Endothelial cell of umbilical vein (primary cell): ENCODE measurements around the gene PDCD1. TPM values are rescaled to one million over a fixed set of nuclear protein-coding genes. Genes with fewer than 3 reads are reported as not detected.

ENCODE experiments used
- BruUV-seq: library from RNA; stranded (reverse); fragments of 400-500 nt; replicated peaks from 2 replicates; lab custom pipeline; 2021; lab: Mats Ljungman, UMichigan
- CTCF ChIA-PET: fragments of 300-600, 350-600 bp; sonication (Branson Sonifier 250); formaldehyde crosslinking; loops from one replicate; lab custom pipeline; 2021; ENCODE audit warnings: antibody characterized with exemption, inconsistent platforms; lab: Charles Lee
- POLR2A ChIA-PET: fragments of 300-600, 350-600 bp; sonication (Branson Sonifier 250); formaldehyde crosslinking; loops from one replicate; lab custom pipeline; 2021; ENCODE audit warnings: antibody characterized with exemption, inconsistent platforms; lab: Charles Lee
- DNase-seq: peaks from one replicate; pipeline ENCODE4 v3.0.0-alpha.2; 2011; ENCODE audit warnings: low read depth, low spot score
- FAIRE-seq: peaks from 2 replicates; lab custom pipeline; 2011; peaks lifted over from hg19 to GRCh38; lab: Jason Lieb, UNC
- H2AFZ ChIP-seq: 2 replicates; pipeline ENCODE4 v1.6.0; 2012; ENCODE audit warnings: low read depth, low read length, control low read depth, inconsistent platforms
- H3K27ac ChIP-seq: 2 replicates; pipeline ENCODE4 v1.5.1; 2011; ENCODE audit warnings: low read depth, mild to moderate bottlenecking, control low read depth, low read length, moderate library complexity; ENCODE audit not compliant: insufficient read depth
- H3K27me3 ChIP-seq, 2 experiments: 2 replicates each; pipeline versions ENCODE4 v1.6.0 to v1.6.1; 2011; ENCODE audit warnings: low read length in 2 of 2, mixed read lengths in 1 of 2; ENCODE audit not compliant: control insufficient read depth in 2 of 2, insufficient read depth in 2 of 2
- H3K36me3 ChIP-seq, 2 experiments: 2 replicates in 1 of 2; 3 replicates in 1 of 2; pipeline ENCODE4 v1.5.1; 2011; ENCODE audit warnings: low read length in 2 of 2, mild to moderate bottlenecking in 1 of 2, moderate library complexity in 1 of 2; ENCODE audit not compliant: control insufficient read depth in 2 of 2, insufficient read depth in 2 of 2; ENCODE audit errors: extremely low read depth in 1 of 2
- H3K4me1 ChIP-seq: 3 replicates; pipeline ENCODE4 v1.5.1; 2011; ENCODE audit warnings: mild to moderate bottlenecking, low read length; ENCODE audit not compliant: control insufficient read depth, insufficient read depth; ENCODE audit errors: extremely low read depth
- H3K4me2 ChIP-seq: 2 replicates; pipeline ENCODE4 v1.6.1; 2011; ENCODE audit warnings: low read length, control low read depth, mixed read lengths; ENCODE audit not compliant: insufficient read depth
- H3K4me3 ChIP-seq, 3 experiments: fragments of 200-600 bp in 1 of 3; sonication (generic), shearing (Covaris generic) in 1 of 3; replicated peaks in 1 of 3; 2 replicates each; pipeline ENCODE4 v1.5.1; 2011 to 2016; ENCODE audit warnings: control low read depth in 3 of 3, low read length in 3 of 3, mild to moderate bottlenecking in 2 of 3, inconsistent platforms in 1 of 3, low read depth in 1 of 3, moderate library complexity in 1 of 3; ENCODE audit not compliant: insufficient read depth in 1 of 3
- H3K79me2 ChIP-seq: 2 replicates; pipeline ENCODE4 v1.6.0; 2012; ENCODE audit warnings: low read length, inconsistent platforms; ENCODE audit not compliant: control insufficient read depth, insufficient read depth
- H3K9ac ChIP-seq: replicated peaks from 2 replicates; pipeline ENCODE3; 2011; ENCODE audit warnings: low read length, control low read depth; ENCODE audit not compliant: insufficient read depth; ENCODE audit errors: extremely low read depth
- H3K9me1 ChIP-seq: replicated peaks from 3 replicates; pipeline ENCODE4 v1.6.0; 2011; ENCODE audit warnings: mild to moderate bottlenecking, low read length; ENCODE audit not compliant: control insufficient read depth, insufficient read depth; ENCODE audit errors: extremely low read depth
- H3K9me3 ChIP-seq: replicated peaks from 2 replicates; pipeline ENCODE4 v1.5.1; 2012; ENCODE audit warnings: low read length, inconsistent platforms; ENCODE audit not compliant: control insufficient read depth, insufficient read depth
- H4K20me1 ChIP-seq: replicated peaks from 2 replicates; pipeline ENCODE3; 2011; ENCODE audit warnings: mild to moderate bottlenecking, low read length; ENCODE audit not compliant: control insufficient read depth, insufficient read depth; ENCODE audit errors: extremely low read depth
- CTCF ChIP-seq, 2 donors: IDR thresholded peaks; 1 replicate in 1 of 2; 2 replicates in 1 of 2; pipeline ENCODE4 v1.5.1; 2011; ENCODE audit warnings: low read length in 2 of 2, mild to moderate bottlenecking in 2 of 2, moderate library complexity in 2 of 2, control low read depth in 1 of 2, inconsistent platforms in 1 of 2, low read depth in 1 of 2; ENCODE audit not compliant: insufficient read depth in 1 of 2; ENCODE audit errors: extremely low read depth in 1 of 2
- EZH2 ChIP-seq: IDR thresholded peaks from 2 replicates; pipeline ENCODE4 v1.6.1; 2012; ENCODE audit warnings: borderline replicate concordance, low read depth, mild to moderate bottlenecking, moderate library complexity, low read length, inconsistent platforms; ENCODE audit not compliant: severe bottlenecking
- FOS ChIP-seq: IDR thresholded peaks from 2 replicates; pipeline ENCODE4 v1.6.1; 2011; ENCODE audit warnings: mild to moderate bottlenecking, low read length, moderate library complexity, borderline replicate concordance; ENCODE audit not compliant: insufficient read depth
- GATA2 ChIP-seq: IDR thresholded peaks from 2 replicates; pipeline ENCODE4 v1.7.0; 2011; ENCODE audit warnings: low read depth, mild to moderate bottlenecking, moderate library complexity, mixed read lengths, low read length; ENCODE audit not compliant: insufficient read length, insufficient read depth
- JUN ChIP-seq: IDR thresholded peaks from 2 replicates; pipeline ENCODE4 v1.6.1; 2011; ENCODE audit warnings: borderline replicate concordance, low read depth; ENCODE audit not compliant: insufficient read length, insufficient read depth
- MAX ChIP-seq: IDR thresholded peaks from 2 replicates; pipeline ENCODE4 v1.6.1; 2011; ENCODE audit not compliant: insufficient read depth, insufficient read length
- MYC ChIP-seq: IDR thresholded peaks from one replicate; pipeline ENCODE4 v1.6.1; 2011; ENCODE audit warnings: mild to moderate bottlenecking, low read depth, low read length
- POLR2A ChIP-seq: IDR thresholded peaks from 2 replicates; pipeline ENCODE4 v1.6.1; 2012; ENCODE audit warnings: low read depth, mild to moderate bottlenecking, control low read depth, low read length
- POLR2AphosphoS5 ChIP-seq: IDR thresholded peaks from 2 replicates; pipeline ENCODE4 v1.6.1; 2012; ENCODE audit warnings: low read depth, mild to moderate bottlenecking, control low read depth, low read length, moderate library complexity; ENCODE audit not compliant: insufficient read depth
- dilution Hi-C: fragments of 300-500 bp; cut with MboI; formaldehyde crosslinking; loops from one replicate; pipeline ENCODE4 v1.15.0; 2019; ENCODE audit warnings: low sequenced_read_pairs; ENCODE audit not compliant: extremely low pct_ligation_motif_present
- intact Hi-C: fragments of 100-400 bp; cut with micrococcal nuclease; formaldehyde crosslinking; loops from one replicate; pipeline ENCODE4 v1.10.0; 2022
- polyA plus RNA-seq, 4 experiments: library from polyadenylated mRNA; depleted of rRNA in 3 of 4; stranded (reverse) in 3 of 4; unstranded in 1 of 4; fragments of >200 nt; gene quantifications; 2 replicates each; pipeline versions ENCODE4 v1.2.1 to v1.2.3, GENCODE V29; 2011 to 2012; ENCODE audit warnings: missing spikeins in 1 of 4
- total RNA-seq: library from RNA; stranded (reverse); gene quantifications from 2 replicates; pipeline ENCODE4 v1.2.3, GENCODE V29; 2021

PDCD1 gene
- total and polyA plus RNA-seq, 2 donors (not counting 3 experiments of a cell fraction or from before 2014, with no cell fraction given): not detected

GRCh38 chr2:241888641-241889040 lies 29.9 kb upstream of the PDCD1 start:
- Histone ChIP-seq H2AFZ (no peak overlapping the region), H4K20me1 (no peaks in the 10 kb centered on the region), H3K79me2 (no peaks in the 10 kb centered on the region), H3K27ac (no peak overlapping the region), H3K36me3 (no peaks in the 10 kb centered on the region), H3K4me3 (no peak overlapping the region), H3K27me3 (no peaks in the 10 kb centered on the region), H3K9ac (no peak overlapping the region), H3K4me2 (no peak overlapping the region), H3K9me3 (no peaks in the 10 kb centered on the region), H3K9me1 (no peaks in the 10 kb centered on the region), H3K4me1 (no peaks in the 10 kb centered on the region)
- DNase-seq (no peak), FAIRE-seq (no peak)
- dilution Hi-C loops (no loop called here), intact Hi-C loops (no loop called here)
- TF ChIP-seq POLR2AphosphoS5 (no peak), POLR2A (no peak), EZH2 (no peak), GATA2 (no peak), MAX (no peak), FOS (no peak), CTCF (IDR thresholded peaks at IDR 0.05; ENCODE audit: extremely low read depth in 1 of 2, insufficient read depth in 1 of 2, low read depth in 1 of 2, low read length in 2 of 2) (no peak), MYC (no peak), JUN (no peak)
- CTCF ChIA-PET: no interaction called here
- no TSS peak for BruUV-seq
- POLR2A ChIA-PET: no interaction called here
